HG02885 (cell line): ENCODE results near the gene CLCA2.

Source experiments
- ATAC-seq: cut with Tn5 transposase; IDR thresholded peaks from one replicate; pipeline ENCODE4 v1.9.1; 2021; ENCODE audit warnings: mild to moderate bottlenecking; ENCODE audit not compliant: unreplicated experiment, poor library complexity

The CLCA2 gene

GRCh38 chr1:86470859-86471258, 46.9 kb downstream of the CLCA2 start:
- peak; percentile 75 for ATAC-seq

DNA sequence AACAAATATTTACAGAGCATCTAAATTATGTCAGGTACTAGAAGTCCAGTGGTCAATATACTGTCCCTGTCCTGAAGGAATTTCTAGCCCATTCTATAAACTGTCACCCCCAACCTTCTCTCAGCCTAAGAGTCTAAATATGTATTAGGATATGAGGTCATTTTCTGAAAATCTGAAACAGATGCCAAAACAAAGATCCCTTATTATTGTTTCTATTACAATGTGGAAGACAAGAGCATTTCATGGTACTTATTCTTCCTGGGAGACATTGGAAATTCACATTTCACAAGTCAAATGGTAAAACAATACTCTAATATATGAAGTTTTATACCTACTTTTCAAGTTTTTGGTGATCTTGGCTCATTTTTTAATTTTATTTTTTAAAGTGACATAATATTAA, 47.3 kb downstream of the CLCA2 start:
- ATAC-seq: peak; percentile 17

DNA sequence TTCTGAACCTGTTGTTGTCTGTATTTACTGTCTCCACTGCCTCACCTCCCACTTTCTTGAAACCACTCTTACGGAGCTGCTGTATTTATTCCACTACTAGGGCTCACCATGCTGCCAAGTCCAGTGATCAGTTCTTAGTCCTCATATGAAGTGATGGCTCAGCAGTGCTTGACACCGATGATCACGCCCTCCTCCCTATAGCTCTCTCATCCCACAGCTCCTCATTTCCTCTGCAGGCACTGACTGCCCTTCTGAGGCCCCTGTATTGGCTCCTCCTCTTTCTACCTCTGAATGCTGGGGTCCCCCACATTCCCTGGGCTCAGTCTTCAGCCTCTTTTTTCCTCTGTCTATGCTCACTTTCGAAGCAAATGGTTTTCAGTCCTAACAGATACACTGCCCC, 48.2 kb downstream of the CLCA2 start:
- no peak for ATAC-seq

DNA sequence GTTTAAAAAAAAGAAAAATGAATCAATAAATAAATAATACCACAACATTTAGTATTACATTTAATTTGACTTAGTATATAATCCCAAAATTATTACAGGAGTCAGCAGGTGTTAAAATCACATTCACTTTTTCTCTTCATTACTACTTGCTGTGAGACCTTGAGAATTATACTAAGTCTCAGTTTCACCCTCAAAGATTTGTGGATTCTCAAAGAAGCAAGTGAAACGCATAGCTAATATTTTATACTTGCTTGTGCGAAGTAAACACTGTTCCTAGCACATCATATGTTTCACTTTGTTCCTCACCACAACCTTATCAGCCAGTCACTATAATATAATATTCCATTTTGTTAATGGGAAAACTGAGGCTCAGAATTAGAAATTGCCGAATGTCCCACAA, 48.8 kb downstream of the CLCA2 start:
- peak; percentile 52 for ATAC-seq

GRCh38 chr1:86477256-86477655, 53.3 kb downstream of the CLCA2 start:
- ATAC-seq: no peak

DNA sequence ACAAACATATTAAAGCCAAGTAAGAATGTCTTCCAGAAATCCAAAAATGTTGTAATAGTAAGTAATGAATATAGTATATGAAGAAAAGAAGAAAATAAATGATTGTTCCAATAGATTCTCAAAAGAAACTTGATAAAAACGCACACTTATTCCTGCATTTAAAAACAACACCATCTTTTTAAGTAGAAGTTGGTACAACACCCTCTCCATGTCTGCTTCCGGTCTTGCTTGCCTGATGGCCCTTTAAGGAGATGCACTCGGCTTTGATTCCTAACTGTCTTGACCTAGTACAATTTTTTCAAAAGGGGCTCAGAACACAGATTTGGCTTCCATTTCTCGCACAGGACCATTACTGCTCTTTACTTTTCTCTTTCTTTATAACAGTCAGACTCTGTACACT, 53.7 kb downstream of the CLCA2 start:
- no peak for ATAC-seq

- ATAC-seq: no peak
These were observed 54.6 kb downstream of the CLCA2 start for GRCh38 chr1:86478416-86479156.

GRCh38 chr1:86481966-86482365, 58.0 kb downstream of the CLCA2 start:
- ATAC-seq: no peak

DNA sequence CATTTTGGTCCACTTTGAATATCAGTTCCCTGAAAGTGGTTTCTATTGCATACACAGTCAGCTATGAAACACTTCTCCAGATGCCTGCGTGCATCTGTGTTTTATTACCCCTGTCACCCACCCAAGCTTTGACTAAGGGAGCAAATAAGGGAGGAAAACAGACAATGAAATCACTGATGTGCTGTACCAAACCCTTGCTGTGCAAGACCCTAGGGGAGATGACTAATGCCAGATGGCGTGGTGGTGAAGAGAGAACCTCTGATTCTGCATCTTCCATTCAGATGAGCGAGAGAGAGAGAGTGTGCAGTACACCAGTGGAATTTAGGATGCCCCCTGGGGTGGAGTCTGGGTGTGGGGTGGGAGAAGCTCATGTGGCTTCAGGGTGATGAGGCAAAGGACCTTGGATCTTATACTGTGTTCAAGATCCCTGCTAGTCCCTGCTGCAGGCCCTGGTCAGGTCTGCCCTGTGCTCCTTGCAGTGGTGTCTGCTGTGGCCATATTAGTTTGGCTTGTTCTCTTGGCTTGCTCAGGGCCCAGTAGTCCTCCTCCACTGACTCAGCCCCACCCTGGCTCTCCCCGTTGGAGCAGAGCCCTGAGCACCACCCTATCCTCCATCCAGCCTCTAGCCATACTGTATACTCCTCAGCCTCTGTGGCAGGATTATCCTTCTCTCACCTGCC, 63.3 kb downstream of the CLCA2 start:
- no peak for ATAC-seq

DNA sequence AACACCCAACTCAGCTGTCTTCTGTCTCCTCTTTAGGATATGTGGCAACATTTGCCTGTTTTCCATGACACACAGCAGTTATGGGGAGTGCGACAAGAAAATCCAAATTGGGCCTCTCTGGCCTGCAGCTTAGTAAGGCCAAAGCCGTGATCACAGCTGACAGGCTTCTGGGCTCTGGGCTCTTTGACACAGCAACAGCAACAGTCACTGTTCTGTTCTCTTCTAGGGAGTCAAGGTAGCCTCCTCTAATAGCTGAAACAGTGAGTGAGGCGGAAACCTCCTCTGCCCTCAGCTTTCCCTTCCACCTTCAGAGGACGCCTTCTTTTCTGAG, 63.8 kb downstream of the CLCA2 start:
- ATAC-seq: no peak

DNA sequence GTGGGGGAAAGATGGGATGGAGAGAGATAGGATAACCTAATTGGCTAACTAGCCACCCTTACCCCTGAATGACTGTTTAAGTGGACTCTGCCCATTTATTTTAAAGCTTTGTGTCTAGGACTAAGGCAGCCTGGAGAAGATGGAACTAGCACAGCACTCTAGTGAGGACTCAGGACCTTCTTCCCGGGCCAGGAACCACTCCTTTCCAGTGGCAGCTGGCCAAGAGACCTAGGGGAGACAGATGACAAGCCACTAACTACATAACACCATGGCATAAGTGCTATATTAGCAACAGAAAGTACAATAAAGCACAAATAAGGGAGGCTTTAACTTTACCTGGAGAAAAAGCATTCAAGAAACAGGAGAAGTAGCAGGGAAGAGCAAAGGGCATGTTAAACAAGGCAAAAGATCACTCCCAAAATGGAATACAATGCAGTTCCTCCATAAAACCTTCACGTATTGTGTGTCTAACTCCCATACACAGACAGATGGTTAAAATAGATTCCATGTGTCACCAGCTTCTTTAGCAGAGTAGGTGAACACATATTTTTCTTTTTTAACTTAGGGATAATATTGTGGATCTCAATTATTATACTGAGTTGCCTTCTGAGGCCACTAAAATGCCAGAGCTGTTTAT, 65.4 kb downstream of the CLCA2 start:
- ATAC-seq: no peak

DNA sequence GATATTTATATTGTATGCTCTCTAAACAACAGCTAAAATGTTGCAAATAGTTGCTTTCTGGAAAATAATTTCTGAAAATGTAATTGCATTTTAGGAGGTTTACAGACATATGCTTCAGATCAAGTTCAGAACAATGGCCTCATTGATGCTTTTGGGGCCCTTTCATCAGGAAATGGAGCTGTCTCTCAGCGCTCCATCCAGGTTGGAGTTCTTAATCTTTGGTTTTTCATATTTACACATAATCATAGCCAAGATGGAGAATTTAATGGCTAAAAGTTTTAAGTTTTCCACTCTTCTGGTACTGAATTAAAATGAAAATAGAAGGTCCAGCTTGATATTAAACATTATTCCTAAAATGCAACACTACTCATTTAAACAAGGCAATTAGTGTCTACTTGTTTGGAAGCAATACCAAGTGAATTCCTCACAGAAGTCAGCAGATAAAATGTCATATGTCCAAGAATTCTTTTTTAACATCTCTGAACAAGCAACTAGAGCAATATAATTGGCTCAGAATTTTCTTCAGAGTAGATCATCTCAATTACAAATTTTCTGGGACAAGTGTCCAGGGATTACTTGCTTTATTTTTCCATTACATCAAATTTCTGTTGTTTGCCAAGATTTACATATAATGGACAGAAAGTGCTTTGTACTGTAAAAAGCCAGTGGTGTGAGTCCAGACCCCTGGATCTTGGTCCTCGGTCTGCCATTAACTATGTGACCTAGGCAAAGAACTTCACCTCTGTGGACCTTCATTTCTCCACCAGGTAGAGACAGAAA, 67.4 kb downstream of the CLCA2 start:
- no peak for ATAC-seq

DNA sequence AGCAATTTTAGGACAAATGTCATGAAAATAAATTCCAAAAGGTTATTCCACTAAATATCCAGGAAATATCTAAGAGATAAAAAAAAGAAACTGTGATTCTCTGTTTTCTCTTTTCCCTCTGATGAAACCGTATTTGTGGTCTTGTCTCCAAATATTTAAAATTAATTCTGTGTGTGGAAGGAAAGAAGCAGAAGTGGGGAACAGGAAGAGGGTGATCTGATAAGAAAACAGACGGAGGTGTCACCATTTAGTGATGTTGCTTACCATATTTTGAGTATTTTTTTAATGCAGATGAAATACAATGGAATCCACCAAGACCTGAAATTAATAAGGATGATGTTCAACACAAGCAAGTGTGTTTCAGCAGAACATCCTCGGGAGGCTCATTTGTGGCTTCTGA, 74.3 kb downstream of the CLCA2 start:
- ATAC-seq: no peak

DNA sequence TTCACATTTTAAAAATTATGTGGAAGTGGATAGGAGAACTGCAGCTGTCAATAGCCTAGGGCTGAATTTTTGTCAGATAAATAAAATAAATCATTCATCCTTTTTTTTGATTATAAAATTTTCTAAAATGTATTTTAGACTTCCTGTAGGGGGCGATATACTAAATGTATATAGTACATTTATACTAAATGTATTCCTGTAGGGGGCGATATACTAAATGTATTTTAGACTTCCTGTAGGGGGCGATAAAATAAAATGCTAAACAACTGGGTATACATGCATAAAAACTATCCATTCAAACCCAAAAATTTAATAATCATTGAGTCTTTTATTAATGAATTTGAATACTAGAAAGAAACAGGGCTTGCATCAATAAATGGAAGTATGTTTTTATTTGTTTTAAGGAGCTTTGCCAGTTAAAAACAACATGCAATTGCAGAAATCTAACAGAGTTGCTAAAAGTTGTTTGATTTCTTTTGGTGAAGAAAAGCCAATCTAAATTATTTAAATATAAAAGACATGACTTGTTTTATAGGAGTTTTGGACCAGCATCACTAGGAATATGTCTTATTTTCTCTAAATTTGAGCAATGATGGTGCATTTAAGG, 76.1 kb downstream of the CLCA2 start:
- peak; percentile 57 for ATAC-seq

- ATAC-seq: no peak
These were observed 76.7 kb downstream of the CLCA2 start for GRCh38 chr1:86500714-86501113.

GRCh38 chr1:86502125-86502646, 78.2 kb downstream of the CLCA2 start:
- peak; percentile 73 for ATAC-seq

DNA sequence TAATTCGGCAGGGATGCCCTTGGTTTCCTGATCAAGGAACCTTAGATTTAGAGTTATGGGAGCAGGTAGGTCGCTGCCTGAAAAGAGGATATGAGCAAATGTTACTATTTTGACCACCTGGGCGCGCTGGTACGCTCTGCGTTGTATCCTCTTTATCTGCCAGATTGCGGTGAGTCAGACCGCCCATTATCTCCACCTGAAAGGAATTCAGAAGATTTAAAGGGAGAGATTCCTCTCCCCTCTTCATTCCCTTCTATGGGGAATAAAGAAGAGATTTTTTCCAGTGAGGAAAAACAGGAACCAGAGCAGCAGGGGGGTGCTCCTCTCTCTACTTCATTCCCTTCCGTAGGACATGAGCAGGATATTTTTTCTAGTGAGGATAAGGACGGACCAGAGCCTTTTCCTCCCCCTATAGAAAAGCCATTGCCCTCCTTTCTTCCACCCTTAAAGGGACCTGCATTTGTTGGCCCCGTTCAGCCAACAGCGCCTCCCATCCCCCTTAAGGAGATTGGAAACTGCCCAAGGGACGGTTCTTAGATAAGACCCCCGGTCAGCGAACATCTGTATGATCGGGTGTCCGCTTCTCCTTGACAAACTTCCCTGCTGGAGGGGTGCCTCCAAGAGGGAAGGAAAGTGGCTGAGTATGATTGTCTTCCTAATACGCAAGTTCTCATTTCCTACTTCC, 78.9 kb downstream of the CLCA2 start:
- no peak for ATAC-seq

GRCh38 chr1:86503406-86504136, 79.6 kb downstream of the CLCA2 start:
- ATAC-seq: no peak

- no peak for ATAC-seq
These were observed 80.1 kb downstream of the CLCA2 start for GRCh38 chr1:86504137-86504479.
